22Rv1 (cell line): ENCODE data around the gene SCN3A.

Experiments
- ZFX ChIP-seq: fragments of 450-650 bp; IDR thresholded peaks from 2 replicates; pipeline ENCODE4 v1.6.1; 2017; ENCODE audit warnings: antibody characterized with exemption, borderline replicate concordance
- TF ChIP-seq, protein P1 (sequence below): fragments of 450-650 bp; IDR thresholded peaks from 2 replicates; pipeline ENCODE4 v1.5.1; 2017; ENCODE audit warnings: mild to moderate bottlenecking

DNA sequence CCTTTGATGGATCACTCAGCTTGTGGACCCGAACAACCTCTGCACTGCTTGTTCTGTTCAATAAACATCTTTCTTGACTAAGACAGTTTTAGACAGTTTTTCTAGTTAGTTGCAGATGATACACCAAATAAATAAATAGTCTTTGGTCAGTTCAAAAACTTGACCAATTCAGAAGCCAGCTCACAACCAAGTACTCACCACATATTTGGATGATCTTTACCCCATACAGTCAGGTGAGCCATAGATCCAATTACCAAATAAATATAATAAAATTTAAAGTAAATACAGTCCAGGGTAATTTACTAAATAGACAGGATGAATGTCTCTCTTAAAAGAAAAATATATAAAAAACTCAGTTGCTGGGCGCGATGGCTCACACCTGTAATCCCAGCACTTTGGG is 18.2 kb downstream of the SCN3A start:
- TF ChIP-seq, protein P1, sequence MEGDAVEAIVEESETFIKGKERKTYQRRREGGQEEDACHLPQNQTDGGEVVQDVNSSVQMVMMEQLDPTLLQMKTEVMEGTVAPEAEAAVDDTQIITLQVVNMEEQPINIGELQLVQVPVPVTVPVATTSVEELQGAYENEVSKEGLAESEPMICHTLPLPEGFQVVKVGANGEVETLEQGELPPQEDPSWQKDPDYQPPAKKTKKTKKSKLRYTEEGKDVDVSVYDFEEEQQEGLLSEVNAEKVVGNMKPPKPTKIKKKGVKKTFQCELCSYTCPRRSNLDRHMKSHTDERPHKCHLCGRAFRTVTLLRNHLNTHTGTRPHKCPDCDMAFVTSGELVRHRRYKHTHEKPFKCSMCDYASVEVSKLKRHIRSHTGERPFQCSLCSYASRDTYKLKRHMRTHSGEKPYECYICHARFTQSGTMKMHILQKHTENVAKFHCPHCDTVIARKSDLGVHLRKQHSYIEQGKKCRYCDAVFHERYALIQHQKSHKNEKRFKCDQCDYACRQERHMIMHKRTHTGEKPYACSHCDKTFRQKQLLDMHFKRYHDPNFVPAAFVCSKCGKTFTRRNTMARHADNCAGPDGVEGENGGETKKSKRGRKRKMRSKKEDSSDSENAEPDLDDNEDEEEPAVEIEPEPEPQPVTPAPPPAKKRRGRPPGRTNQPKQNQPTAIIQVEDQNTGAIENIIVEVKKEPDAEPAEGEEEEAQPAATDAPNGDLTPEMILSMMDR, result no peak
- TF ChIP-seq ZFX, result no peak
